MCF 10A (cell line): Measurements from ENCODE around the gene LRRC43. TPM values are rescaled to one million over a fixed set of nuclear protein-coding genes. Genes with fewer than 3 reads are reported as not detected.
"Not testable (repeated sequence)": the region's sequence is repeated elsewhere in the genome, so short reads cannot be mapped to it uniquely, and the experiment has no call there.

Experiments used
- BruUV-seq: library from RNA; stranded (reverse); fragments of 400-500 nt; replicated peaks from 2 replicates; lab custom pipeline; 2021; lab: Mats Ljungman, UMichigan
- CTCF ChIA-PET: fragments of 300-600 bp; sonication (Branson Sonifier 250); formaldehyde crosslinking; extraction: SDS; loops from one replicate; lab custom pipeline; 2021; ENCODE audit warnings: antibody characterized with exemption, inconsistent platforms; lab: Yijun Ruan, JAX
- POLR2A ChIA-PET: fragments of 300-600, 350-650 bp; sonication (Branson Sonifier 250); formaldehyde crosslinking; extraction: SDS; loops from one replicate; lab custom pipeline; 2020; ENCODE audit warnings: antibody characterized with exemption, inconsistent platforms; lab: Yijun Ruan, JAX
- DNase-seq: peaks from one replicate; pipeline ENCODE4 v3.0.0-alpha.2; 2018; ENCODE audit not compliant: unreplicated experiment
- H3K27ac Mint-ChIP-seq: one replicate; pipeline ENCODE4 v1.8.0; 2022; ENCODE audit warnings: mild to moderate bottlenecking, low read depth, mixed read lengths; ENCODE audit not compliant: unreplicated experiment
- H3K27me3 Mint-ChIP-seq: one replicate; pipeline ENCODE4 v1.8.0; 2022; ENCODE audit warnings: mixed read lengths; ENCODE audit not compliant: insufficient read depth, unreplicated experiment
- H3K36me3 Mint-ChIP-seq: one replicate; pipeline ENCODE4 v1.8.0; 2022; ENCODE audit warnings: mild to moderate bottlenecking, moderate library complexity, mixed read lengths; ENCODE audit not compliant: insufficient read depth, unreplicated experiment
- H3K4me1 Mint-ChIP-seq: one replicate; pipeline ENCODE4 v1.8.0; 2022; ENCODE audit warnings: mixed read lengths; ENCODE audit not compliant: insufficient read depth, unreplicated experiment
- H3K4me3 Mint-ChIP-seq: one replicate; pipeline ENCODE4 v1.8.0; 2022; ENCODE audit warnings: mild to moderate bottlenecking, moderate library complexity, mixed read lengths; ENCODE audit not compliant: unreplicated experiment
- H3K9me3 Mint-ChIP-seq: one replicate; pipeline ENCODE4 v1.8.0; 2022; ENCODE audit warnings: mixed read lengths; ENCODE audit not compliant: unreplicated experiment
- intact Hi-C: fragments of 100-400 bp; cut with micrococcal nuclease; formaldehyde crosslinking; loops from 2 replicates; pipeline ENCODE4 v1.14.1; 2022
- total RNA-seq: library from RNA; stranded (reverse); gene quantifications from 2 replicates; pipeline ENCODE4 v1.2.3, GENCODE V29; 2022
- TF ChIP-seq, protein P1 (sequence below): fragments of 200-600 bp; IDR thresholded peaks from one replicate; pipeline ENCODE4 v1.8.0; 2022; ENCODE audit warnings: antibody characterized with exemption, mild to moderate bottlenecking; ENCODE audit not compliant: unreplicated experiment

The LRRC43 gene
- total RNA-seq, 1 experiment from 2014 or later: not detected

DNA sequence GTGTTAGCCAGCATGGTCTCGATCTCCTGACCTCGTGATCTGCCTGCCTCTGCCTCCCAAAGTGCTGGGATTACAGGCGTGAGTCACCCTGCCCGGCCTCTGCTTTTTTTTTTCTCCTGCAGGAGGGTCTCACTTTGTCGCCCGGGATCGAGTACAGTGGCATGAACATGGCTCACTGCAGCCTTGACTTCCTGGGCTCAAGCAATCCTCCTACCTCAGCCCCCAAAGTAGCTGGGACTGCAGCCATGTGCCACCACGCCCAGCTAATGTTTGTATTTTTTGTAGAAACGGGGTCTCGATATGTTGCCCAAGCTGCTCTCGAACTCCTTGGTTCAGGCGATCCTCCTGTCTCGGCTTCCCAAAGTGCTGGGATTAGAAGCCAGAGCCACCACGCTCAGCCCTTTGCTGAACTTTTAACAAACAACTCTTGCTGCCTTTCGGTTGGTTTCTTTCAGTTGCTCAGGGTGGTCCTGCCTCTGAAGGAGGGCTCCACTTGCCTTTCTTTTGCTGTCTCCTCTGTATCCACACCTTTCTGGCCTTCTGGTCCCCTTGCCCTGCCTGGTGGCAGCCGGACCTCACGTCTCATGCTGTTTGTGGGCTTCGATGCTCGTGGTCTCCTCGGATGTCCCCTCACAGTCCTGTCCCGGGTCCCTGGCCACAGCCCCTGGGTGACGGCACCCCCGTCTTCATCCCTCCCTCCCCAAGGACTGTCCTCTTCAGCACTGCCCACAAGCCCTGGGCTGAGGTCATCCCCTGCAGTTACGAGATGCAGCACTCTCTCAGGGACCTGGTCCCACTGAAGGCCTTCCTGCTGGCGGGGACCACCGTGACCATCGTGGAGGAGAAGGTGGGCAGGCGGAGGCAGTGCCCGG lies 16.8 kb downstream of the LRRC43 start:
- Mint-ChIP-seq H3K4me3 (no peak overlapping the region), H3K4me1 (peaks cover 7% of the 10 kb centered on the region), H3K27ac (no peak overlapping the region), H3K36me3 (peaks cover 2% of the 10 kb centered on the region), H3K27me3 (no peaks in the 10 kb centered on the region), H3K9me3 (peaks cover 7% of the 10 kb centered on the region)
- no peak for DNase-seq
- ChIA-PET POLR2A (no interaction called here), CTCF (no interaction called here)
- intact Hi-C loops: loop anchor here (10.0 kb wide), 1 partner anchor 405 kb away; the partner anchor contains the start of gene RHOF
- no TSS peak for BruUV-seq
- TF ChIP-seq, protein P1, sequence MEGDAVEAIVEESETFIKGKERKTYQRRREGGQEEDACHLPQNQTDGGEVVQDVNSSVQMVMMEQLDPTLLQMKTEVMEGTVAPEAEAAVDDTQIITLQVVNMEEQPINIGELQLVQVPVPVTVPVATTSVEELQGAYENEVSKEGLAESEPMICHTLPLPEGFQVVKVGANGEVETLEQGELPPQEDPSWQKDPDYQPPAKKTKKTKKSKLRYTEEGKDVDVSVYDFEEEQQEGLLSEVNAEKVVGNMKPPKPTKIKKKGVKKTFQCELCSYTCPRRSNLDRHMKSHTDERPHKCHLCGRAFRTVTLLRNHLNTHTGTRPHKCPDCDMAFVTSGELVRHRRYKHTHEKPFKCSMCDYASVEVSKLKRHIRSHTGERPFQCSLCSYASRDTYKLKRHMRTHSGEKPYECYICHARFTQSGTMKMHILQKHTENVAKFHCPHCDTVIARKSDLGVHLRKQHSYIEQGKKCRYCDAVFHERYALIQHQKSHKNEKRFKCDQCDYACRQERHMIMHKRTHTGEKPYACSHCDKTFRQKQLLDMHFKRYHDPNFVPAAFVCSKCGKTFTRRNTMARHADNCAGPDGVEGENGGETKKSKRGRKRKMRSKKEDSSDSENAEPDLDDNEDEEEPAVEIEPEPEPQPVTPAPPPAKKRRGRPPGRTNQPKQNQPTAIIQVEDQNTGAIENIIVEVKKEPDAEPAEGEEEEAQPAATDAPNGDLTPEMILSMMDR: no peak

DNA sequence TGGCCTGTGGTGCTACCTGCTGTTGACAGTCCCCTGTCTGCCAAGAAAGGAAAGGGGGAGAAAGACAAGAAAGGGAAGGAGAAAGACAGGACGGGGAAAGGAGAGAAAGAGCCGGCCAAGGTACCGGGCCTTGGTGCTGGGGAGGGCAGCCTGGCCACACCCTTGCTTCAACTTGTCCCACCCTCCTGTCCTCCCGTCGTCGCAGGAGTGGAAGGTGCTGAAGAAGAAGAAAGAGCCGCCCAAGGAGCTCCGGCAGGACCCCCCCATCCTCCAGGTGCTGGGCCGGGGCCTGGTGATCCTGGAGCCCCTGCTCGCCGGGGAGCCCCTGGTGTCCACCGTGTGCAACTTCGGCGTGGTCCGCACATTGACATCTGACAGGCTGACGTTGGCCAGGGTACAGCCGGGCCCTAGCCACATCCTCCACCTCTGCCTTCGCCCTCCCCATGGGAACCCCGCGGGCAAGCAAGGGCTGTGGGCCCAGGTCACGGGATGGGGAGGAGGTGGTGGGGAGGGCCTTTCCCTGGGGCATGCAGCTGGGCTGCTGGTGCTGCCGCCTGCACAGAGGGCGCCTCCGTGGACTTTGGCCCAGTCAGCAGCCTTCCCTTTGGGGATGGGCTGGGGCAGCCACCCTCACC lies 17.7 kb downstream of the LRRC43 start:
- peaks cover 13% of the 10 kb centered on the region for H3K4me1 Mint-ChIP-seq
- BruUV-seq: no TSS peak
- peaks cover 4% of the 10 kb centered on the region for H3K9me3 Mint-ChIP-seq
- ChIA-PET POLR2A (no interaction called here), CTCF (interaction anchor here (0.6 to 3.1 kb wide), 2 partner anchors 10 to 518 kb away, joined by 3 to 10 read pairs; no protein-coding TSS in a partner anchor)
- H3K4me3 Mint-ChIP-seq: no peak overlapping the region
- intact Hi-C loops: no loop called here
- DNase-seq: no peak
- no peaks in the 10 kb centered on the region for H3K27me3 Mint-ChIP-seq
- H3K27ac Mint-ChIP-seq: no peak overlapping the region
- TF ChIP-seq, protein P1: no peak
- peaks cover 11% of the 10 kb centered on the region for H3K36me3 Mint-ChIP-seq

DNA sequence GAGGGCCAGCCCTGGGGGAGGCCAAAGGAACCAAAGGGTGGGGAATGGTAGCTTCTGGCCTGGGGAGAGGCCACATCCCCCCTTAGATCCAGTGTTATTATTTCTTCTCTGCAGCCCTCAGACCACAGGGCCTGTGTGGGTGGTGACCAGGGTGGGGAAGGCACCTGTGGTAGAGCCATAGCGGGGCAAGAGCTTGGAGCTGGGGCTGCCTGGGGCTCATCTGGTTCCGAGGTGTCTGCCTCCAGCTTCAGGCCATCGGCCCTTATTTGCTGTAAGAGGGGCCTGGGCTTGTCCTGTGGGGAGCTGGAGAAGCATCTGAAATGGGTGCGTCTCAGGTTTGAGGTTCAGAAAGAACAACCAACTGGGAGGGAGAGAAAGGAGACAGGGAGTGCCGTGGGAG lies 18.5 kb downstream of the LRRC43 start:
- peaks cover 13% of the 10 kb centered on the region for H3K4me1 Mint-ChIP-seq
- BruUV-seq: no TSS peak
- TF ChIP-seq, protein P1: no peak
- DNase-seq: no peak
- H3K4me3 Mint-ChIP-seq: no peak overlapping the region
- H3K9me3 Mint-ChIP-seq: no peaks in the 10 kb centered on the region
- no peaks in the 10 kb centered on the region for H3K27me3 Mint-ChIP-seq
- ChIA-PET CTCF (interaction anchor here (0.6 to 3.1 kb wide), 2 partner anchors 10 to 519 kb away, joined by 3 to 10 read pairs; no protein-coding TSS in a partner anchor), POLR2A (interaction anchor here (0.7 to 0.9 kb wide), 2 partner anchors 11 to 17 kb away, joined by 3 read pairs; no protein-coding TSS in a partner anchor)
- H3K36me3 Mint-ChIP-seq: peaks cover 19% of the 10 kb centered on the region
- no peak overlapping the region for H3K27ac Mint-ChIP-seq
- intact Hi-C loops: no loop called here

DNA sequence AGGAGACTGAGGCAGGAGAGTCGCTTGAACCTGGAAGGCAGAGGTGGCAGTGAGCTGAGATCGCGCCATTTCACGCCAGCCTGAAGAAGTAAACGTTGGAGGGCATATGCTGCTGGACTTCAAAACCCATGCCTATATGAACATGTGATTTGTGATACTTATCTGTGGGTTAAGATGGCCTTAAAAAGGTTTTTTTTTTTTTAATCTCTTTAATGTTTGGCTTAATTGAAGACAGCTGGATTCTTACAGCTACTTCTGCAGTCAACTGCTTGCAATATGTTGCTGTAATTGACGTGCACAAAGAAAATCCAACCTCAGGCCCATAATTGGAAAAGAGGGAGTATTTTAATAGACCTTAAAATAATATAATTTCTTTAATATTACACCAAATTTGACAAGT lies 19.1 kb downstream of the LRRC43 start:
- DNase-seq: no peak
- intact Hi-C loops: no loop called here
- no peaks in the 10 kb centered on the region for H3K27me3 Mint-ChIP-seq
- POLR2A ChIA-PET: interaction anchor here (0.9 to 2.0 kb wide), 2 partner anchors 10 to 24 kb away, joined by 3 to 19 read pairs; partner anchors contain the start of gene DIABLO
- CTCF ChIA-PET: interaction anchor here (3.1 kb wide), 1 partner anchor 11 kb away, joined by 10 read pairs; no protein-coding TSS in a partner anchor
- no peak overlapping the region for H3K4me3 Mint-ChIP-seq
- no TSS peak for BruUV-seq
- no peak overlapping the region for H3K27ac Mint-ChIP-seq
- H3K36me3 Mint-ChIP-seq: peaks cover 24% of the 10 kb centered on the region
- H3K4me1 Mint-ChIP-seq: peaks cover 13% of the 10 kb centered on the region
- H3K9me3 Mint-ChIP-seq: no peaks in the 10 kb centered on the region
- TF ChIP-seq, protein P1: no peak

DNA sequence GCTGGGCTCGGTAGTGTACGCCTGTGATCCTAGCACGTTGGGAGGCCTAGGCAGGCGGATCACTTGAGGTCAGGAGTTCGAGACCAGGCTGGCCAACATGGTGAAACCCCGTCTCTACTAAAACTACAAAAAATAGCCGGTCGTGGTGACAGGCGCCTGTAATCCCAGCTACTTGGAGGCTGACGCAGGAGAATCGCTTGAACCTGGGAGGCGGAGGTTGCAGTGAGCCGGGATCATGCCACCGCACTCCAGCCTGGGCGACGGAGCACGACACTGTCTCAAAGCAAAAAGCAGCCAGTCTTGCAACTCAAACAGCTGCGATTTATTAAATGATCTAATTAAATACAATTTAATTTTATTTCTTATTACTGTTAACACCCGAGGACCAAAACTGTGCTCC lies 19.9 kb downstream of the LRRC43 start:
- CTCF ChIA-PET: interaction anchor here (0.9 to 3.1 kb wide), 2 partner anchors 12 to 81 kb away, joined by 4 to 10 read pairs; no protein-coding TSS in a partner anchor

More for the DNA sequence above, 19.9 kb downstream of the LRRC43 start:
- H3K9me3 Mint-ChIP-seq, H3K27me3 Mint-ChIP-seq, intact Hi-C loops, H3K4me1 Mint-ChIP-seq, DNase-seq, BruUV-seq, H3K27ac Mint-ChIP-seq: not testable (repeated sequence)
- H3K36me3 Mint-ChIP-seq: peaks cover 24% of the 10 kb centered on the region
- peak overlapping the region; percentile 77 for H3K4me3 Mint-ChIP-seq
- POLR2A ChIA-PET: interaction anchor here (1.0 to 2.0 kb wide), 4 partner anchors 9 to 125 kb away, joined by 3 to 19 read pairs (median 4); partner anchors contain the start of gene DIABLO
